ENCODE data around the gene SLC30A7.
"Not testable (repeated sequence)": the region's sequence is repeated elsewhere in the genome, so short reads cannot be mapped to it uniquely, and the experiment has no call there.

The SLC30A7 gene, protein sequence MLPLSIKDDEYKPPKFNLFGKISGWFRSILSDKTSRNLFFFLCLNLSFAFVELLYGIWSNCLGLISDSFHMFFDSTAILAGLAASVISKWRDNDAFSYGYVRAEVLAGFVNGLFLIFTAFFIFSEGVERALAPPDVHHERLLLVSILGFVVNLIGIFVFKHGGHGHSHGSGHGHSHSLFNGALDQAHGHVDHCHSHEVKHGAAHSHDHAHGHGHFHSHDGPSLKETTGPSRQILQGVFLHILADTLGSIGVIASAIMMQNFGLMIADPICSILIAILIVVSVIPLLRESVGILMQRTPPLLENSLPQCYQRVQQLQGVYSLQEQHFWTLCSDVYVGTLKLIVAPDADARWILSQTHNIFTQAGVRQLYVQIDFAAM

DNA sequence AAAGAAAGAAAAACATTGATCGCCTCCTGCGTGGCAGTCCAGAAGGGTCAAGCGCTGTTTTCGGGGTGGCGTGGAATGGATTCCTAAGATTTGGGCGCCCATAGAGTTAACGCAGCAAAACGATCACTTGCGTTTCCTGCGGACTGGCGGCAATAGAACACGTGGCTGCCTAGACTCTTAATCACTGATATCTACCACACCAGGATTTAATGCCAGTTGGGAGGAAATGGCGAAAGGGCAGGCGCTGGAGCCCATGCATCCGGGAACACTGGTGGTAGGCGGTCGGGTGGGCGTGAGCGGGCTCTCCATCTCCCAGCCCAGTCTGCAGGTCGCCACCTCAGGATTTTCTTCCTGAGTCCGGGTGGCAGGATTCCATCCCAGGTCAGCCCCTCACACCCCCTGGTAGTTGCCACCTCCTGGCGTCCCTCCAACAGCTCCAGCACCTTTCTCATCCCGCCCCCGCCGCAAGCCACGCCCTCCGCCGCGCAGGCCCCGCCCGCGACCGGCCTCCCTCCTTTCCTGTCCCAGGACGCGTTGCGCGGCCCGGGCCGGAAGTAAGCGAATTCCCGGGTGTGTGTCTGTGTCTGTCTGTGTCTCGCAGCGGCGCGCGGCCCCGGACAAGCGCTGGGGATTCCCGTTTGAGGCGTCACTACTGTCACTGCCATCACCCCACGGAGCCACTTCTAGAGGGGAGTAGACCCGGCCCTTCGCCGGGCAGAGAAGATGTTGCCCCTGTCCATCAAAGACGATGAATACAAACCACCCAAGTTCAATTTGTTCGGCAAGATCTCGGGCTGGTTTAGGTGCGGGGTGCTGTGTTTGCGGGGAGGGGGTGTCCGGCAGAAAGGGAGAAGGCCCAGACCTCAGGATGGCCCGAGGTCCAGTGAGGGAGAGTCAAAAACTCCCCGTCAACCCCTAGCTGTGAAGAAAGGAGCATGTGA lies at the start of gene SLC30A7:
Gene SLC30A7, plus strand, starts transcription at position 551 of the 941 bp plus-strand sequence. Its CDS starts 173 bp downstream, at position 724.
- peak; percentile 94 for DNase-seq (ENCODE audit: low read depth)

DNA sequence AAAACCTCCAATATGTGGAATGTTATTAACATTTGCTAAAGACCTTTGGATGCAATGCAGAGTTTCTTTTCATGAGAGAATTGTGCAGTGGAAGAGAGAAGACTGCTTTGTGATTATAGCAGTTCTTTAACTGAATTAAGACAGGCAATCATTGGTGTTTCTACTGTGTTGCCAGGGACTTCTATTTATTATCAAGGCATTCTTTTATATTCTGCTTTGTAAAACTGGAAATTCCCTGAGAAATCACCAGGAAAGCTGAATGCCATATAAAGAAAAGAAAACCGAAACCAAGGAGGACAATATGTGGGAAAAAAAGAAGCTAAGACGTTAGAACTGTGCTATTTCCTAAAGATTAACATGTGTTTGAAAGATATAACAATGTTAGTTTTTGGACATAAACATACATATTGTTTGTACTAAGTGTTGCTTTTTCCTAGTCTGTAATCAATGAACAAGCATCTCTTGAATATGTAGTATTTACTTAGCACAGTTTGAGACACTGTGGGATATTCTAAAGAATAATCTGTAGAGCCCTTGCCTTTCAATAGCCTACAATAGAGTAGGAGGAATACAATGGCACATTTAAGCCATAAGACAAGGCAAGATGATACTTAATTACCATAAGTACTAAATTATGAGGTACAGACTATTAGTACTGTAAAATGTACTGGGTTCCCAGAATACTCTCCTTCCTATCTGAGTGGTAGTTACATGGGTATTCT lies 48.4 kb upstream of the SLC30A7 start:
- DNase-seq (ENCODE audit: low read depth), result no peak

DNA sequence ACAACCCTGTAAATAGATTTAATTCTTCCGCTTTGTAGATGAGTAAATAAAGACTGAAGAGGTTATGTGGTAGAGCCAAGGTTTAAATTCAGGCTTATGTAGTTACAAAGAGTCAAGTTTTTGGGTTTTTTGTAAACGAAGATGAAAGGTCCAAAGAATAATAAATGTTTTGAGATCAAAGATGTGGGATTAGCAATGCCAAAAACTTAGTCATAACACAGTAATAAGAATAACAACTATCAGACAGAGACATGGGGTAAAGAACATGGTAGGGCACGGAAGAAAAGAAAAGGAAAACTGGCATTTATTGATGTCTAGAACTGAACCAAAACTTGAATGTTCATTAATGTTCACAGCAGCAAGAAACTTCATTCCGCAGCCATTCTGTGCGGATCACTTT lies 44.2 kb upstream of the SLC30A7 start:
- no peak for DNase-seq (ENCODE audit: low read depth)

DNA sequence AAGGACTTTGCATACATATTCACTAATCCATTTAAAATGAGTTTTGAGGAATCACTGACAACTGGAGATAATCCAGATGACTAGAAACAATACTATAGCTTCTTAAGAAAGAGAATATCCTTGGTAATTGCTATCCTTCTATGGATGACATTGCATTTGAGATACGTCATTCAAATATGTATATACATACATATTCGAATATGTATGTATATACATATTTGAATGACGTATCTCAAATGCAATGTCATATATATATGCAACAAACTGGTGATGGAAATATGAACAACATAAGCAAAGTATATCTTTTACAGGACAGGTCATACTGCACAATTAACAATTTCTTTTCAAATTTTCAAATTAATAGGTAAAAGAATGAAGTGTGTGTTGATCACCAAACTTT lies 42.9 kb upstream of the SLC30A7 start:
- no peak for DNase-seq (ENCODE audit: low read depth)

DNA sequence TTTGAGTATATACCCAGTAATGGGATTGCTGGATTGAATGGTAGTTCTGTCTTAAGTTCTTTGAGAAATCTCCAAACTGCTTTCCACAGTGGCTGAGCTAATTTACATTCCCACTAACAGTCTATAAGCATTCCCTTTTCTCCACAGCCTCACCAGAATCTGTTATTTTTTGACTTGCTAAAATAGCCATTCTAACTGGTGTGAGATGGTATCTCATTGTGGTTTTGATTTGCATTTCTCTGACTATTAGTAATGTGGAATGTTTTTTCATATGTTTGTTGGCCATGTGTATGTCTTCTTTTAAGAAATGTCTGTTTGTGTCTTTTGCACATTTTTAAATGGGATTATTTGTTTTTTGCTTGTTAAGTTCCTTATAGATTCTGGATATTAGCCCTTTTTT lies 40.8 kb upstream of the SLC30A7 start:
- not testable (repeated sequence) for DNase-seq (ENCODE audit: low read depth)

DNA sequence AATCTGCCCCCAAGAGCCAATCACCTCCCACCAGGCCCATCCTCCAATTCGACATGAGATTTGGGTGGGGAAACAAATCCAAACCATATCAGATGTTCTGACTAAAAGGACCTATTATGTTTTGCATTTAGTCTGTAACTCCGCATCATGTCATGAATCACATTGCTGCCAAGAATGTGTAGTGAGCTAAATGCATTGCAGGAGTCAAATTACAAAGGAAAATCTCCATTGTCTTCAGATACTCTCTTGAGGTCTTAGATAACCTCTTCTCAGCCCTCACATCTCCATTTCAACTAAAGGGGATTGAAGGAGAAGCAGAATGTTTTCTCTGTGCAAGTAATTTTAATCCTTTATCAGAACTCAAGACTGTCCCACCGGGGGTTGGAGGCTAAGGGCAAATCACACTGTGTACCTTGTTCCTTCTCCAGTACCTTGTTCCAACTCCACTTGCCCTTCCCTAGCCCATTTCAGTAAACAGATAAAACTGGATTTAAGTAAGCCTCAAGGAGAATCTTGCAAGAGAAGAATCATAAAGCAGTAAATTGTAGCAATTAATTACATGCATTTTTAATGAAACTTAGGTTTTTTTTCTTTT lies 35.4 kb upstream of the SLC30A7 start:
- DNase-seq (ENCODE audit: low read depth), result no peak

DNA sequence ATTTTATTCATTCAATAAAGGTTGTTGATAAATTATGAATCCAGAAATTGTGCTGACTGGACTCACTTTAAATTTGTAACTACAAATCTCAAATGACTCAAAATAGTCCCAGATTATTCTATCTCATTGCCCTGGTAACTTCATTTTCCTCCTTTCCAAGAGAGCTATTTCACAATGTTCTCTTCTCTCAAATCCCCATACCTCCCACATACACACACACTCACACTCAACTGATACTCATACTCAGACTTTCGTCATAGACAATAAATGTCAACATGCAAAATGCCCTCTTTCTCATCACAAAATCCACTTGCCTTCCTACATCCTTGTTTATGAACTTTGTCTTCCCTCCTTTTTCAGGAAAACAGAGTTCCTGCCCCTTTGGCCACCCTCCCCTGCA lies 34.5 kb upstream of the SLC30A7 start:
- no peak for DNase-seq (ENCODE audit: low read depth)

DNA sequence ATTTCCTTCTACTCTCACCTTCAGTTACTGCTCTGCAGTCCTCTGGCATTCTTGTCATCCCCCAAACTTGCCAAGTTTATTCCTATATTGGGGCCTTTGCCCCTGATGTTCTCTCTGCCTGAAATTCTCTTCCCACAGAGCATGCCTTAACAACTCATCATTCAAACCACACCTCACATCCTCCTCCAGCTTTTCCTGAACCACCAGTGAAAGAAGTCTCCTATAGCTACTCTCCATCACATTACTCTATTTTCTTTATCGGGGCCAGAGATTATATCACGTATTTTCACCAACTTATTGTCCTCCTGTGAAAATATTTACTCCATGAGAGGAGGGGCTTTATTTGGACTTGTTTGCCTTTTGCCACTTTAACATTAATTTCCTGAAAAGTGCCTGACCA lies 33.3 kb upstream of the SLC30A7 start:
- DNase-seq (ENCODE audit: low read depth), result no peak

DNA sequence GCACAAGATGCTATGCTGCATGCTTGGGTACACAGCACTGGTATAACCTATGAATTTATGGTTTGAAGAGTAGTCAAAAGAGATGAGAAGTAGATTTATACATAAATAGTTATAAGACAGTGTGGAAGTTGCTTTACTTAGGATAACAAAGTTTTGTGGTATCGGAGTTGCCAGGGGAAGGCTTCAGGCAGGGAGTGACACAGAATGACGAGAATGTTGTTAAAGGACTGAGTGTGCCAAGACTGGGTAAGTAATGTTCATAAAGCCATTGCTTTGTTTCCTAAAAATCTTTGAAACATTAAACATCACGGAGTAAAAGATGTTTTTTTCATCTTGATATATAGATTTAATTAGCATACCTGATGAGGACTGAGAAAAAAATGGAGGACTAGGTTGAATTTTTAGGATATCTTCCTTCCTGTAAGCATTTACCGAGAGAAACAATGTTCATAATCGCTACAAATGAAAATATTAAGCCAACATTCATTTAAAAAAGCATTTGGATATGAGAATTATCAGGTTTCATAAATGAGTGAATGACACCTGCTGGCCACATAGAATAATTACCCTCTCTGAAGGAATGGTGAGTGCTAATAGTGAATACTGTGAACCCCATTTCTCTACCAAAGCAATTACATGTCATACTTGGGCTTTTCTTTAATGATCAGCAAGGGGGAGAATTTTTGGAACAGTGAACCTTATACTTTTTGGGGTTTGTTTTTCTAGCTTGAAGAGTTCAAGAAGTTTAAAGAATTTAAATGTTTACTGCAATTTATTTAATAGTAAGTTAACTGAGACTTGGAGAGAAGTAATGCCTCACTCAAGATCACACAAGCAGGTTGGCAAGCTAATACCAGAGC lies 29.6 kb upstream of the SLC30A7 start:
- no peak for DNase-seq (ENCODE audit: low read depth)

DNA sequence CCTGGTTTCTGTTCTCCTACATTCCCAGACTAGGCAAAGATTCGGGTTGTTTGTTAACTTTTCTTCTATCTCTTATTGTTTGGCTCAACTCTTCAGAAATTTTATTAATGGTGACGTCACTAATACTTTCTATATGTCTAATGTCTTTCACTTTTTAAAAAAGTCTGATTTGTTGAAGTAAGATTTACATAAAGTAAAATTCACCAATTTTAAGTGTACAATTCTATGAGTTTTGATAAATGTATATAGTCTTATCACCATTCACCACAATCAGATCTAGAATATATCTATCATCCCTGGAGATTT lies 29.0 kb upstream of the SLC30A7 start:
- no peak for DNase-seq (ENCODE audit: low read depth)

DNA sequence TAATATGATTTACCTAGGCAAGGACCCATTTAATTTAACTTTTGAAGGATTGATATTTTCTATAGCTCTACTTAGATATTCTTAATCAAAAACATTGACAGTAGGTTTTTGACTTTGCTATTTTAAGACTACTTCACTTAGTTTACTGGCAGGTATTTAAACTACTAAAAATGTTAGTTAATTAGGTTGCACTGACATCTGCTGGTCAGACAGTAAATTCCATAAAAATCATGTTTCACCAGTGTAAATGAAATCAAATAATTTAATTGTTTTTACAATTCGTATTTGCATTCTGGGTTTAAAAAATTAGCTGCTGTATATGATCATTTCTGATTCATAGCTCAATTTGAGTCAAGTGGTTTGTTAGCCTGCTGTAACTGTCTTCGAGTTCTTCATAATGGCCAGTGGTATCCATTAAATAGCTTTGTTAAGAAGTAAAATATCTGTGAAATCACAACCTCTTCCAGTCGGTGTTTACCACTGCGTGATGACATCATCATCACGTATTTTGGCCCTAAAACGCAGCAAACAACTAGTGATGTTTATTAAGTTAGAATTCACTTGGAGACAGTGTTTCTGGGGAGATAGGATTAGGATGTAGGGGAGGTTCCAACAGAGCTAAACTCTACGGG lies 27.4 kb upstream of the SLC30A7 start:
- DNase-seq (ENCODE audit: low read depth), result no peak

DNA sequence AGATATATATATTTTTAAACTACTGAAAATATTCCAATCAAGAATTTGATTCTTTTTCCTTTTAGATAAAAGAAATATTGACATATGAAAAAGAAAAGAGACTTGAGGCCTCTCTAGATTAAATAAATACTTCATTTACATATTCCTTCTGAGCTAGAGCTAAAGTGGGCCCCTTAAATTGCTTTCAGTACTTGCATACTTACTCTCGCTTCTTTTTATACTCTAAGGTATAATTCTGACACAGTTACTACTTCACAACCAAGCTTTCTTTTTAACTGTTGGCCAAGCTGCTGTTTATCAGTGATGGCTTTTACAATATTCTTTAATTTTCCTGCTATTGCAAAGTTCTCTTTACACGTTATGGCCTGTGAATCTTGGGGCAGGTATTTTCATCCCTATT lies 25.9 kb upstream of the SLC30A7 start:
- DNase-seq (ENCODE audit: low read depth), result no peak

DNA sequence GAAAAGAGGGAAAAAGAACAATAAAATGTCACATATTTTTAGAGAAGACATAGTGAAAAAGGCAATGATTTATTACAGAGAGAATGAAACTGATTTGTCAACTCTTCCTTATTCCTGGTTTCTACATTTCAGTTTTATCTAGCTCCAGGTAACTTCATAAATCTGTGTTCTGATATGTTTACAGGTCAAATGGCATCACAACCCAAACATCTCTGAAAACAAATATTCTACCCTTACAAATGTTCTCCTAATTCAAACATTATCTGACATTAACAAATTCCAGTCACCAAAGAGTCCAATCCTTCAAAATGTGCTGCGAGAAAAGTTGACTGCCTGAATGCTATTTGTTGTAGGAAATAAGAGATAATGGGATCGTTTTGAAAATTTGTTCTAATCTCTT lies 21.5 kb upstream of the SLC30A7 start:
- DNase-seq (ENCODE audit: low read depth), result no peak

DNA sequence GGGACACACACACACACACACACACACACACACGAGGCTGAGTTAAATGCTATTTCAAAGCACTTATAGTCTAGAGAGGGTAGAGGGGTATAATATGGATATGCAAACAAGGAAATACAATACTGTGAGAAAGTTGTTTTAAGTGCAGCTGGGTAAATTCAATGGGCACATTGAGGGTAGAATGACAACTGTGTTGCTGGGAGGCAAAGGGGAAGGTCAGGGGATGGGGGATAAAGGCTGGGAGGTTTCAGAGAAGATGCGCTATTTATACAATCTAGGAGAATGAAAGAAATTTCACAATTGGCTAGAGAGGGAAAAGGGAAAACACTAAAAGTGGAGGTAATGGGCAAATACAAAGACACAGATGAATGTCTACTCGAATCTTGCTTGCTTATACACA lies 20.7 kb upstream of the SLC30A7 start:
- DNase-seq (ENCODE audit: low read depth), result no peak

DNA sequence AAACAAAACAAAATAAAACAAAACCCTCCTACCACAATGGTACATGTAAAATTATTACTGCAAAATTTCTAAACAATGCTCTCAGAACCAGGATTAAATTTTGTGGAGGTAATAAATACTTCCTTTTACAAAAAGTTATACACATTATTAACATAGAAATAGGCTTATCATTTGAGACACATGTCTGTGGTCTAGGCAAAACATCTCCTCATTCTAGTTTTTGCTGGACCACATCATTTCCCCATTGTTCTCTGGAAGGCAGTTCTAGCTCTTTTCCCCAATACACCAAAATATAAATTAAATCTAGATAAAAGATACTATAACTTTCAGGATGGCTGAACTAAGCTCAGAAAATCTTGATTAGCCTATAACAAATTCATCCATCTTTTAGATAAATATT lies 19.6 kb upstream of the SLC30A7 start:
- no peak for DNase-seq (ENCODE audit: low read depth)

DNA sequence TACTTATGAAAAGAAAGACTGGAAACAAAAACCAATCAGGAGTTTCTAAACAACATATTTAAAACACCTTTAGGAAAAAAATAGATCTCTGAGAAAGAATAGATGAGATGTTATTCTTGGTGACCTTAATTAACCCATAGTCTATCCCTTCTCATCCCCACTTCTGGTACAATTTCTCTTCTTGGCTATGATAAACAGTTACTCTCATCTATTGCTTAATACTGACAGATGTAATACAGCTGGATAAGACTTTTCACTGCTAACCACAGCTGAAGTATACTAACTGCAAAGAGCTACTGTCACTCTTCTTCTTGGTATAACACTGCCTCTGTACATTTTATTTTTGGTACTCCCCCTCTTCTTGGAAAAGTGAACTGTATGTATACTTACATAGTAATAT lies 16.5 kb upstream of the SLC30A7 start:
- no peak for DNase-seq (ENCODE audit: low read depth)

DNA sequence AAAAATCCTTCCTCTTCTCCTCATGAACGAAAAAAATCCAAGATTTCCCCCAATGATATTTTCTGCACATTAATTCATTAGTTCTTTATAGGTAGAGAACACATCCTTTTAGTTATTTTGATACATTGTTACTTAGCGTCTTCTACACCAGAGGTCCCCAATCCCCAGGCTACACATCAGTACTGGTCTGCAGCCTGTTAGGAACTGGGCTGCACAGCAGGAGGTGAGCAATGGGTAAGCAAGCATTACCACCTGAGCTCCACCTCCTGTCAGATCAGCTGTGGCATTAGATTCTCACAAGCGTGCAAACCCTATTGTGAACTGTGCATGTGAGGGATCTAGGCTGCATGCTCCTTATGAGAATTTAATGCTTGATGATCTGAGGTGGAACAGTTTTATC lies 14.2 kb upstream of the SLC30A7 start:
- no peak for DNase-seq (ENCODE audit: low read depth)

DNA sequence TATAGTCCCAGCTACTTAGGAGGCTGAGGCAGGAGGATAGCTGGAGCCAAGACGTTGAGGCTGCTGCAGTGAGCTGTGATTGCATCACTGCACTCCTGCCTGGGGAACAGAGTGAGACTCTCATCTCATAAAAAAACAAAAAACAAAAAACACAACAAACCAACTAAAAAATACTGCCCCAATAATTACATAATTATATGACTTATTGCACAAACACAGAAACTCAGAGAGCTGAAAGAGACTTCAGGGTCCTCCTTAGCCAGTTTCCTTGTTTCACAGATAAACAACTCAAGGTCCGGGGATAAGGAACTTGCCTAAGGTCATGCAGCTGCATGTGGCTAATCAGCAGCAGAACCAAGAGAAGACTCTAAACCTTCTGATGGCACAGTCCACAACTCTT lies 13.2 kb upstream of the SLC30A7 start:
- DNase-seq (ENCODE audit: low read depth), result no peak

DNA sequence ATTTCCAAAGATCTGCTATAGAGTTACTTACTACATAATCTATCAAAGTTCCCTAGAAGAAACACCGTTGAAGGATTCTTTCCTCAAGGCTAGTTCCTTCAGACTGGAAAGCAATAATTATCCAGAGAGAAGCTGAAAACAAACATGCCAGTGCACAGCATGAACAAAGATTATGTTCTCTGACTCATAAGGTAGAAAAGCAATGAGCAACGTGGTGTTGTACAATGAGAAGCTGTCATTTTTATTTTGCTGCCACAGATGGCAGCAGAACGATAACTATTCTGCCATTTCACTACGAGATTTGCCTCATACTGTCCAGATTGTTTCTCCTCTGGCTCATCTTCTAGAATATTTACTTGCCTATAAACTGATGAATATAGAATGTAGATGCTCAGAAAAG lies 11.9 kb upstream of the SLC30A7 start:
- DNase-seq (ENCODE audit: low read depth), result no peak

DNA sequence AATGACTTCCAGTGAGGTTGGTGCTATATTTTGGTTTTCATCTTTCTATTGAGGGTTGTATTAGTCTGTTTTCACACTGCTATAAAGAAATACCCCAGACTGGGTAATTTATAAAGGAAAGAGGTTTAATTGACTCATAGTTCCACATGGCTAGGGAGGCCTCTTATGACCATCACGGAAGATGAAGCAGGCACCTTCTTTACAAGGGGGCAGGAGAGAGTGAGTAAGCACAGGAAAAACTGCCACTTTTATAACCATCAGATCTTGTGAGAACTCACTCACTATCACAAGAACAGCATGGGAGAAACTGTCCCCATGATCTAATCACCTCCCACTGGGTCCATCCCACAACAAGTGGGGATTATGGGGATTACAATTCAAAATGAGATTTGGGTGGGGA lies 6.9 kb upstream of the SLC30A7 start:
- not testable (repeated sequence) for DNase-seq (ENCODE audit: low read depth)
